Measurements from ENCODE around the gene FBXL13. TPM values are rescaled to one million over a fixed set of nuclear protein-coding genes. Genes with fewer than 3 reads are reported as not detected.

FBXL13 gene
- total RNA-seq, 1 donor from 2014 or later, result 0.36 TPM

DNA sequence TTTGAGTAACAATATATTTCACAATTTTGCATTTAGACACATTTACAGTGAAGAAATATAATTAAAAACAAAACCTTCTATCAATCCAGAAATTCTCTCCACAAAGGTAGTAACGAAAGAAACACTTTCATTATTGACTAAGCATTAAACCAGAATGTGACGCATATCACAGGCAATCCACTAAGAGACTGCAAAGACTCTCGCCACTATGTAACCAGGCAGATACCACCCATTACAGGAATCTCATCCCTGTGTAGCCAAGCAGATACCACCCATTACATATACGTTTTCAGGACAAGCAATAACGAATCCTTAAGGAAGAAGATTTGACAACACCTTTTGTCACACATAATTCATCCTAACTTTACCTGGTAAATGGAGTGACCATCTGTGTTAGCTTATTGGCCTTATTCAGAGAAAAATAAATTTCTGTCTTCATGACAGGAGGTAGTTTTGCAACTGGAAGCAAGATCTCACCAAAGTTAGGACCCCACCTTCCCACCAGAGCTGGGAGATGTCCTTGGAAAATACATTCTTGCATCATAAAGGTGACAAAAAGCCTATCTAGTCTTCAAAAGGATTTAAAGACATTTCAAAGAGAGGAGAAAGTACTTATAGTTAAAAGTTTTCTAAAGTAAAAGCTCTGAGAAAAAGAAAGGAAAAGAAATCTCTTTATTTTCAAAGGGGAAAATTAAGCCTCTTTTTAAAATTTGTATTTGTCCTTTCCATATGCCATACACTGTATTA, 131.0 kb downstream of the FBXL13 start:
- Histone ChIP-seq H3K9me3 (replicated peaks) (no peaks in the 10 kb centered on the region), H3K27me3 (ENCODE audit: low read depth) (no peaks in the 10 kb centered on the region), H3K4me3 (no peak overlapping the region), H3K36me3 (no peaks in the 10 kb centered on the region), H3K27ac (replicated peaks) (peak overlapping the region; percentile 44), H3K4me1 (peaks cover 25% of the 10 kb centered on the region)
- DNase-seq, result no peak
- TF ChIP-seq, protein P1, sequence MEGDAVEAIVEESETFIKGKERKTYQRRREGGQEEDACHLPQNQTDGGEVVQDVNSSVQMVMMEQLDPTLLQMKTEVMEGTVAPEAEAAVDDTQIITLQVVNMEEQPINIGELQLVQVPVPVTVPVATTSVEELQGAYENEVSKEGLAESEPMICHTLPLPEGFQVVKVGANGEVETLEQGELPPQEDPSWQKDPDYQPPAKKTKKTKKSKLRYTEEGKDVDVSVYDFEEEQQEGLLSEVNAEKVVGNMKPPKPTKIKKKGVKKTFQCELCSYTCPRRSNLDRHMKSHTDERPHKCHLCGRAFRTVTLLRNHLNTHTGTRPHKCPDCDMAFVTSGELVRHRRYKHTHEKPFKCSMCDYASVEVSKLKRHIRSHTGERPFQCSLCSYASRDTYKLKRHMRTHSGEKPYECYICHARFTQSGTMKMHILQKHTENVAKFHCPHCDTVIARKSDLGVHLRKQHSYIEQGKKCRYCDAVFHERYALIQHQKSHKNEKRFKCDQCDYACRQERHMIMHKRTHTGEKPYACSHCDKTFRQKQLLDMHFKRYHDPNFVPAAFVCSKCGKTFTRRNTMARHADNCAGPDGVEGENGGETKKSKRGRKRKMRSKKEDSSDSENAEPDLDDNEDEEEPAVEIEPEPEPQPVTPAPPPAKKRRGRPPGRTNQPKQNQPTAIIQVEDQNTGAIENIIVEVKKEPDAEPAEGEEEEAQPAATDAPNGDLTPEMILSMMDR (IDR thresholded peaks at IDR 0.05; ENCODE audit: borderline replicate concordance), result no peak
- intact Hi-C loops (cut with micrococcal nuclease), result no loop called here

DNA sequence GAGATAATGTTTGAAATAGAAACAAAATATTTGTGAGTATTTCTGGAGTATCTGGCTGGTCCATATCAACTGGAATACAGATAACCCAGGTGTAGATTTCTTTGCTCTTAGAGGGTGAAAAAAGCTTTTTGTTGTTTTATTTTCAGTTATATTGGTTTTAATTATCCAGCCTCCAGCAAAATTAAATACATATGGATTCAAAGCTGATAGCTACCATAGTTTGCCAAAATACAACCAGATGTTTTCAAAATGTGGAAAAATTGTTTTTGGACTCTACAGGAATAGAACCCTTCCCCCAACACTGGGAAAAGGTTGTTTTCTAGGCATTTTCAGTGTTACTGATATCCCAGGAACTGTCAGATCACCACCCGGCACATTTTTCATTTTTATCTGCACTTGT, 131.7 kb downstream of the FBXL13 start:
- Histone ChIP-seq H3K9me3 (replicated peaks) (no peaks in the 10 kb centered on the region), H3K36me3 (no peaks in the 10 kb centered on the region), H3K27me3 (ENCODE audit: low read depth) (no peaks in the 10 kb centered on the region), H3K4me3 (no peak overlapping the region), H3K27ac (replicated peaks) (peak overlapping the region; percentile 44), H3K4me1 (peaks cover 32% of the 10 kb centered on the region)
- TF ChIP-seq, protein P1 (IDR thresholded peaks at IDR 0.05; ENCODE audit: borderline replicate concordance), result no peak
- DNase-seq, result no peak
- intact Hi-C loops (cut with micrococcal nuclease), result no loop called here

DNA sequence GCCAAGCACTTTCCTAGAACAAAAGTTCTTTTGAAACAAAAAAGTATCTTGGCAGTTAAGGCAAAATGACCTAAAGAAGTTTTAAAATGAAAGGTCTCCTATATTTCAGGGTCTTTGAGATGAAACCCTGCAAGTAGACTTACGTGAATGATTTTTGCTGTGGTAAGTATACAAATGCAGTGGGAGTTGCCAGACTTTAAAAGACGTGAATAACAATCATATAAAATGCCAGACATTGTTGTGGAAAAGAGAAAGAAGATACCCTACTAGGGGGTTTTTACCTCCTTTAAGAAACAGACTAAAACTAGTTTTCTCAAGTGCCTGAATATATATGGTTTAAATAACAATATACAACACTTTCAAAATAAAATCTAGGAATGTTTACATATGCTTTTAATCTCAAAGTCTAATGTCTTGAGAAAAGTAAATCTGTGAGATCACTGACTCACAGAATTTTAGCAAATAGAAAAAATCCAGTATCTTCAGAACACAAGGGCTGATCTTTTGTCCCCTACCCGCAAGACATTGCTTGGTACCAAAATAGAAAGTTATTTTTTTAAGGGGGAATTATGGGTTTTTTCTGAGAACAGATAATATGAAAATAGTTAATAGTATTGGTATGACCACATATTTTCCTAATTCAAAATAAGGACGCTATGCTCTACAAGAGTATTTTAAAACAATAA, 132.3 kb downstream of the FBXL13 start:
- no peaks in the 10 kb centered on the region for H3K9me3 ChIP-seq (replicated peaks)
- TF ChIP-seq, protein P1 (IDR thresholded peaks at IDR 0.05; ENCODE audit: borderline replicate concordance), result no peak
- H3K36me3 ChIP-seq, result no peaks in the 10 kb centered on the region
- H3K4me3 ChIP-seq, result no peak overlapping the region
- peaks cover 35% of the 10 kb centered on the region for H3K4me1 ChIP-seq
- no peaks in the 10 kb centered on the region for H3K27me3 ChIP-seq (ENCODE audit: low read depth)
- intact Hi-C loops (cut with micrococcal nuclease), result no loop called here
- DNase-seq, result no peak
- peak overlapping the region; percentile 44 for H3K27ac ChIP-seq (replicated peaks)

DNA sequence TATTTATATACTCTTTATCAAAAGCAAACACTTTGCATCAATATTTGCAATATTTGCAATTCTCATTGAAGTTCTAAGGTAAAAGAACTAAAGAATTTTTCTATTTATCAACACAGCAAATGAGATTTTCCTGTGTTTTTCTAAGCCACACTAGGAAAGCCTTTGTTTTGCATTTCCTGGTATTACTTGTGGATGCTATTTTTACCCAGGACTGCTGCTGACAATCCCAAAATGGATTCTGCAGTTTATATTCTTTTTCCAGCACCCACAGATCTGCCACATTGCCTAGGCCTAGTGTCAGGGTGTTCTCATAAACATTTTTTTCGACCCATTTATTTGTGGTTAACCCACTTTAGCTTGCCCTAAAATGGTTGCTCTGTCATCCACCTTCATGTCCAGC, 135.9 kb downstream of the FBXL13 start:
- intact Hi-C loops (cut with micrococcal nuclease), result no loop called here
- no peak for DNase-seq
- Histone ChIP-seq H3K27ac (replicated peaks) (peak overlapping the region; percentile 78), H3K4me1 (peaks cover 47% of the 10 kb centered on the region), H3K36me3 (no peaks in the 10 kb centered on the region), H3K9me3 (replicated peaks) (no peaks in the 10 kb centered on the region), H3K27me3 (ENCODE audit: low read depth) (no peaks in the 10 kb centered on the region), H3K4me3 (no peak overlapping the region)
- TF ChIP-seq, protein P1 (IDR thresholded peaks at IDR 0.05; ENCODE audit: borderline replicate concordance), result no peak

DNA sequence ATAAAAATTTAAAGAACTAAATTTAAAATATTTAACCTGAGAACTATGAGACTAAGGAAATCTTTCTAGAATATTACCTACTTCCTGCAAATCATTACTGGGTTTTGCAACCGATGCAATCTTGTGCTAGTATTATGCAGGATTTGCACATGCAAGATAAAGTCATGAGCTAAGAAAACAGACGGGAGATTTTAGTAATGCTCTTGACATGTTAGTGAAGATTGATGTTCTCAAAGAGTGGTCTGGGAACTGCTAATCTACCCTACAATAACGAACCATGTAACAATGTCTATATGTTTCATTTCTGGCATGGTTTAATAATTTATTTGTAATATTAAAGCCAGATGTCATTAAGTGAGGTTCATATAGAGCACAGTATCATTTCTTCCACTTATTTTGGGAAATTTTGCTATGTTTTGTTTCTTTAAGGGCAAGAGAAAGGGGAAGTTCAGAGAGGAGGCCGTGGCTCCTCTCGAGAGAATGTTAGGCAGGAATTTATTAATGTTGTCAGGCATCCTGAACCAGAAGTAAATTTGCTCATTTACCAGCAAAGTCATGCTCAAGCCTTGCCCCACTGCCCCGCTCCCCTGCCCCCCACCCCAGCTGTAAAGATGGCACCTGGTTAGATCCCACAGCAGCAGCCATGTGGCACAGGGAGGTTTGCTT, 139.0 kb downstream of the FBXL13 start:
- no peaks in the 10 kb centered on the region for H3K9me3 ChIP-seq (replicated peaks)
- intact Hi-C loops (cut with micrococcal nuclease), result no loop called here
- H3K27me3 ChIP-seq (ENCODE audit: low read depth), result no peaks in the 10 kb centered on the region
- no peak for DNase-seq
- peak overlapping the region; percentile 74 for H3K27ac ChIP-seq (replicated peaks)
- H3K36me3 ChIP-seq, result no peaks in the 10 kb centered on the region
- TF ChIP-seq, protein P1 (IDR thresholded peaks at IDR 0.05; ENCODE audit: borderline replicate concordance), result no peak
- H3K4me3 ChIP-seq, result no peak overlapping the region
- H3K4me1 ChIP-seq, result peaks cover 33% of the 10 kb centered on the region

All from left ventricle myocardium inferior (tissue), 1 donor.